AG10803 (cell line): ENCODE data around the gene CYP2C8.

Experiments
- DNase-seq: peaks from one replicate; pipeline ENCODE4 v3.0.0; 2010; ENCODE audit warnings: low read depth
- H3K4me3 ChIP-seq: 2 replicates; pipeline ENCODE4 v1.5.1; 2011; ENCODE audit warnings: mild to moderate bottlenecking, low read length, control low read depth
- TF ChIP-seq, protein P1 (sequence below): conservative IDR thresholded peaks from 2 replicates; pipeline ENCODE4 v1.5.1; 2011; ENCODE audit warnings: mild to moderate bottlenecking, low read length, control low read depth, inconsistent platforms

CYP2C8 gene

DNA sequence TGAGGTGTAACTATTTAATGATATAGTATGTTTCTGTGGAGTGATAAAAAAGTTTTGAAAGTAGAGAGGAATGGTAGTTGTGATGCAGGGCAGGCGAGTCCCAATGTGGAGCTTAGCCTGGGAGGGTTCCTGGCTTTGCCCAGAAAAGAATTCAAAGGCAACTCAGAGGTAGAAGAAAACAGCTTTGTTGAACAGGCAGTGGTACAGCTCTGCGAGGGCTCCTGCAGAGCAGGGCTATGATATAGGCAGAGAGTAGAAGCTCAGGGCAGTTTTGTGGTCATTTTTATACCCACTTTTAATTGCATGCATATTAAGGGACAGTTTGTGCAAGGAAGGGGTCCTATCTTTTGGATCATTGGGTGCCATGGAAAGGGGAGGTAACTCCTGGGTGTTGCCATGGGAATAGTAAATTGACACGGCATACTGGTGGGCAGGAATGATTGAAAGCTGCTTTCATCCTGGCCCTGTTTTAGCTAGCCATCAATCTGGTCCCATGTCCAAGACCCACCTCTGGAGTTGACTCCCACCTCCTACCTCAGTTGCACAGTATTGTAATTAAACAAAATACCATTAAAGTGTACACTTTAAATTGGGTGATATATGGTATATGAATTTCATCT, 12.4 kb downstream of the CYP2C8 start:
- TF ChIP-seq, protein P1, sequence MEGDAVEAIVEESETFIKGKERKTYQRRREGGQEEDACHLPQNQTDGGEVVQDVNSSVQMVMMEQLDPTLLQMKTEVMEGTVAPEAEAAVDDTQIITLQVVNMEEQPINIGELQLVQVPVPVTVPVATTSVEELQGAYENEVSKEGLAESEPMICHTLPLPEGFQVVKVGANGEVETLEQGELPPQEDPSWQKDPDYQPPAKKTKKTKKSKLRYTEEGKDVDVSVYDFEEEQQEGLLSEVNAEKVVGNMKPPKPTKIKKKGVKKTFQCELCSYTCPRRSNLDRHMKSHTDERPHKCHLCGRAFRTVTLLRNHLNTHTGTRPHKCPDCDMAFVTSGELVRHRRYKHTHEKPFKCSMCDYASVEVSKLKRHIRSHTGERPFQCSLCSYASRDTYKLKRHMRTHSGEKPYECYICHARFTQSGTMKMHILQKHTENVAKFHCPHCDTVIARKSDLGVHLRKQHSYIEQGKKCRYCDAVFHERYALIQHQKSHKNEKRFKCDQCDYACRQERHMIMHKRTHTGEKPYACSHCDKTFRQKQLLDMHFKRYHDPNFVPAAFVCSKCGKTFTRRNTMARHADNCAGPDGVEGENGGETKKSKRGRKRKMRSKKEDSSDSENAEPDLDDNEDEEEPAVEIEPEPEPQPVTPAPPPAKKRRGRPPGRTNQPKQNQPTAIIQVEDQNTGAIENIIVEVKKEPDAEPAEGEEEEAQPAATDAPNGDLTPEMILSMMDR, result no peak
- H3K4me3 ChIP-seq, result no peak overlapping the region
- DNase-seq, result no peak

DNA sequence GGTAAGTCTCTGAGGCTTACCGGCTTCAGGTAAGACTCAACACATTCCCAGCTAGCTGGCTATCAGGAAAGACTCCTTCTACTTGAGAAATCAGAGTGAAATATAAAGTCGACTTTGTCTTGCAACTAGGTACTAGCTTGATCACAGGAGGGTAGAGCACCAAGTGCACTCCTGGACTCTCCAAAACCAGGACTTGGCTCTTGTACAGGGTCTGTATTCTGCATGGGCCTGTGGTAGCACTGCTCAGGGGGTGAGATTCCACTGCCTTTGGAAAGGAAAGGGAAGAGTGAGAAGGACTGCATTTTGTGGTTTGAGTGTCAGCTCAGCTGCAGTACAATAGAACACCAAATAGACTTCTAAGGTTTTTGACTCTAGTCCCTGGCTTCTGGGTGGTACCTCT, 19.4 kb downstream of the CYP2C8 start:
- TF ChIP-seq, protein P1, result no peak
- no peak for DNase-seq
- no peak overlapping the region for H3K4me3 ChIP-seq

DNA sequence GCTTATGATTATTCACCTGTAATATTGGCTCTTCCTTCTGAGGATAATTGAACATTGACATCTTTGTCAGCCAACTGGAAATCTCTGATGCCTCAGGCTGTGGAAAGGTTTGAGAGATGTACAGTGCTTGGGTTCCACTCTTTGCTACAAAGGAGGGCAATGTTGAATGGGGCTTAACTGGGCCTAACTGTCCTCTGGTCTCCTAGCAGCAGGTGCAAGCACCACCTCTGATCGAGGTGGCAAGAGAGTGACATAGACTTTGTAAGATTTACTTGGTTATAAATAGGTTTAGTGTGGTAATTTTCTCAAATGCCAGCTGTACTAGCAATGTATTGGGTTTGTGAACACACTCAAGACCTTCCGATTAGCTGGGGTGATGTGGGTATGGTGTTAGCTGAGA, 21.1 kb downstream of the CYP2C8 start:
- DNase-seq, result no peak
- TF ChIP-seq, protein P1, result no peak
- no peak overlapping the region for H3K4me3 ChIP-seq

DNA sequence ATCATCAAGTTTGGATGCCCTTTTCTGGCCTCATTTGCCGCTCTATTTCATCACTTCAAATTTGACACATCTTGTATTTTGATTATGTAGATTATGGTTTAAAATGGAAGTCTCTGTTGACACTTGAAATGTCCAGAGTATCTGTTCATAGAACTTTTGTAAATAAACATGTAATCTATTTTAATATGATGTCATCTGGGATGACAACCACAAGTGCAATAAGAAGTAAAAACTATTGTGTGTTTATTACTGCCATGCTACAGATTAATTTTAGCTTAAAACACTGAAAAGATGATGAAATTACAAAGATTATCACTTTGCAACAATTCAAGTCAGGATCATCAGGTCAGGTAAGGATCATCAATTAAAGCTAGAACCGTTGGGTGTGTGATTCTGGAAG, 30.0 kb downstream of the CYP2C8 start:
- H3K4me3 ChIP-seq, result no peak overlapping the region
- TF ChIP-seq, protein P1, result no peak
- DNase-seq, result no peak

DNA sequence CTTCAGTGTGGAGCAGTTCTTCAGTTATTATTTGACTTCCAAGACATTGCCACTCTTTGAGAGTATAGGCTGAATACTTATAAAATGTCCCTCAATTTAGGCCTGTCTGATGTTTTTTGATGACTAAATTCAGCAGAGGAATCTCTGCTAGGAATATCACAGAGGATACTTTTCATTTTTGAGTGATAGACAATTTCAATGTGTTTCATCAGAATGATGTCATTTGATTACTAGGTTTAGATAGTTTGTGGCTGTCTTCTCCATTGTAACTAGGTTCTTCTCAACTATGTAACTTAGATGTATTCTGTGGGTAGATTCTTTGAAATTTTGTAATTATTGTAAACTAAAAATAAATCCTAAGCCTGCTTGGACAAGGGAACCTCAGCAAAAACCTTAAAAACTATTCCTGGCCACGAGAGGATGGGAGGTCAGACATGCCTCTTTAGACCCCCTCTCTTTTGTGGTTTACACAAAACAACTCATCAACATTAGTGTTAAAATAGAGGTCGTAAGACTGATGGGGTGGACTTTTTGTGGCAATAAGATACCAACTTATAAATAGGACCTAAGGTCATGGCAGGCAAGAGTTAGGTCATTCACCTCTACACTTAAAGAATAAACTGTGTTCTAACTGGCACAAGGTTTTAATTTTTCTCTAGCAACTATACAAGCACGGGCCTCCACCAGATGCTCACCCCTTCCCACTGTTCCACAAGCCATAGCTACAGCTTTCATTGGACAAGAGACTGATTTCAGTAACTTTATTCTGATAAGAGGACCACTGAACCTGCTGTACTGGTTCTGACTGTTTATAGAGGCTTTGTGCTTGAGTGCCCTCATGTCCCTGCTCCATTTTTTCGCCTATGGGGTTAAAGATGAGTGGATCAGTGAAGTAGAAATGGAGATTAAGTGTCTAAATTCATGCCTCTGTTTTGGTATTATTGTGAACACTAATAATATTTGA, 33.7 kb downstream of the CYP2C8 start:
- no peak overlapping the region for H3K4me3 ChIP-seq
- DNase-seq, result no peak
- TF ChIP-seq, protein P1, result no peak

DNA sequence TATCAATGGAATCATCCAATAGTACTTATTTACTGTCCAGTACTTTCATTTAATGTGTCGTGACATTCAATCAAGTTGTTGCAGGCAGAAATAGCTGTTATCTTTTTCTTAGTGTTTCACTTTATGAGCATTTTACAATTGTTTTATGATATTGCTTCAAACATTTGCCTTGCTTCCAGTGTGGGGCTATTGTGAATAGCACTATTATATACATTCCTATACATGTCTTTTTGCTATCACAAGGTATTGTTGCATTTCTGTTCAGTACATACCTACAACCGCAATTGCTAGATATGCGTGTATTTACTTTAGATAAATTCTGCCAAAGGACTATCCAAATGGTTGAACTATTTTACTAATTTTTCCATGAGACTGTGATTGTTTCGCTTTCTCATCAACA, 34.9 kb downstream of the CYP2C8 start:
- TF ChIP-seq, protein P1, result no peak
- H3K4me3 ChIP-seq, result no peak overlapping the region
- no peak for DNase-seq

DNA sequence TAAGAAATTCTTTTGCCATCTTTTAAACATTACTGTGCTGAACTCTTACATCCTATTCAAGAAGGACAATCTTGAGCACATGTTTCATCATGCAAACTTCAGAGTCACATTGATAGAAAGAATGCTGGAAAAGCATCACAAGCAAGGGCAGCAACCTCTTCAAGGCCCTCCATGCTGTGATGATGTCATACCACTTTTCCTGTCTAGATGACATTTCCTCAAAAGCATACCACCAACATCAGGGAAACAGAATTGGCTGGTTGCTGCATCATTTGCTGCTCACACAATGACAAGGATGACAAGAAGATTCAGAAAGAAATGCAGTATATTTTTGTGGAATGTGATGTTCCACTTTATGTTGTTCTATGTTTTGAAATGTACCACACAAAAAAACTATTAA, 37.6 kb downstream of the CYP2C8 start:
- no peak overlapping the region for H3K4me3 ChIP-seq
- DNase-seq, result no peak
- TF ChIP-seq, protein P1, result no peak
